Fibroblast of skin of scalp (primary cell): ENCODE results near the gene SPAG6.

Experiments
- DNase-seq: peaks from one replicate; pipeline ENCODE4 v3.0.0-alpha.2; 2013

The SPAG6 gene

DNA sequence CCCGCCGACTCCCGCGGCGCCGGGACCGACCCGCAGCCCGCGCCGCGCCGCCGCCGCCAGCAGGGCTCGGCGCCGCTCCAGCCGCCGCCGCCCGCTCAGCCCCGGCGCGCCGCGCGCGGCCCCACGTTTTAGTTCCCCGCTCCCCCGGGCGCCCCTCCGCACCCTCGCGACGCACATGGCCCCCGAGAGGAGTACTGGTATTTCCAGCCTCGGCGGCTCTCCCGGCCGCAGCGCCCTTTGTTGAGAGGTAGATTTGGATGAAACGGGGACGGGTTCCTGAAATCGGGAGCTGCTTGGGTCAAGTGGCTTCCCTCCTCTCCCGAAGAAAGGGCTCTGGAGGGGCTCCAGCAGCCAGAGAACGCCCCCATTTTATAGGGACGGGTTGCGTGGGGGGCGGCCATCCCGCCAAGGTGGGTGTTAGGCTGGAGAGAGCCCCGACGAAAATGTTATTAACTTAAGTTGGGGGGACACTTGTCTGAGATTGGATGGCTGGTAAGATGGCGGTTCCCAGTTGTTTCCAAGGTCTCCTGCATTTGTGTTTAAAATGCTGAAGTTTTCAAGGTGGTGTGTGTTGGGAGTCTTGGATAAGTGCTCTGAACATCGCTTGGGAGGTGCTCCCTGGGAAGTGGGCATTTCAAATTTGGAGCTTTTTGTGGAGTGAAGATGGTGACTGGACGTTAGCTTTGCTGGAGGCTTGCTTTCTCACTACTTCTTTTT is 23.2 kb upstream of the SPAG6 start:
- no peak for DNase-seq

DNA sequence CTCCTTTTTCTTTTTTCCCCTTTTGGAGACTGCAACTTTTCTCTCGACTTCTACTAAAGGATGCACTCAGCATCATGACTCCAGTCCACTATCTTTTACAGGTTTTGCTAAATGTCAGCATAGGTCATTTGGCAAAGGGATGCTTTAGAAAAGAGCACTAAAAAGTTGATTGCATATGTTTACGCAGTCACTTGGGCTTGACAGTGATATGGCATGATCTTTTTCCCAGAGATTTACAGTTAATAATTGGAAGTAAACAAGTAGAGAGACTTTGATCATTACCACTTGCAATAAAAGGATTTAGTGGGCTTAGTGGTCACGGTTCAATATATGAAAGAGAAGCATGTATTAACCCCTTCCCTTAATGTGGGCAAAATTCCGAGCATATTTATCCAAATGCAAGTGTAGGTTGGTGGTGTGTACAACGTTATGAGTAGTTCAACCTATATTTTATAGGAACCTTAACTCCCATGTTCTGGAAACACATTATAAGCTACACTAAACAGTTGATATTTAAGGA is 22.6 kb upstream of the SPAG6 start:
- no peak for DNase-seq

DNA sequence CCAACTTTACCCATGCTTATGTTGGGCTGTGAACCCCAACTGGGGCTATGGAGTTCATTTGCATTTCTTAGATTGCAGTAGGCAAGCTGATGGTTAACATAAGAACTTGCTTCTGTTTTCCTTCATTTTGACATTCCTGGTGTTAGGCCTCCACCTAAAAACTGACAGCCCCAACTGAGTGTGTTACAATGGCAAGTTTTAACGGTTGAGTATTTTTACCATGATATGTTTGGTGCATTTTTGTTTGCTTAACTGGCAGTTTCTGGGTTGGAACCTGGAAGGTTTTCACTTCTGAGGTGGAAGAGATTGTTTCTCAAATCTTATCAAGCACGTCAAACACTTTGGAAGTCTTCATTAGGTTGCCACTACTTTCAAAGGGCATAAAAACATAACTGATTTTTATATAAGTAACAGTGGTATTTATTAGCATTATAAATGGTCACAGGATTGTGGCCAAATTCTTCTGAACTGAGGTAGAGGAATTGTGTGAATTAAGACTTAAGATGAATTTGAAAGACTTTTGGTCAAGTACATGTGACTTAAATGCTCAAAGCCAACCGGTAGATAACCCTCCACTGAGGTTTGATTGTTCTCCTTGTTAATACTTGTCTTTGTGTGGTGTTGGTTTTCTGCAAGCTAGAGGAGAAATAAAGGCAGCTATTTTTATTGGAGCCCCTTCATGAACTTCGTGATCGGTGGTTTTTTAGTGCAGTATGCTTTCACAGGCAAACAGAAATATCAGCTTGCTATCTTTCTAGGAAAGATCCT is 21.6 kb upstream of the SPAG6 start:
- DNase-seq: no peak

DNA sequence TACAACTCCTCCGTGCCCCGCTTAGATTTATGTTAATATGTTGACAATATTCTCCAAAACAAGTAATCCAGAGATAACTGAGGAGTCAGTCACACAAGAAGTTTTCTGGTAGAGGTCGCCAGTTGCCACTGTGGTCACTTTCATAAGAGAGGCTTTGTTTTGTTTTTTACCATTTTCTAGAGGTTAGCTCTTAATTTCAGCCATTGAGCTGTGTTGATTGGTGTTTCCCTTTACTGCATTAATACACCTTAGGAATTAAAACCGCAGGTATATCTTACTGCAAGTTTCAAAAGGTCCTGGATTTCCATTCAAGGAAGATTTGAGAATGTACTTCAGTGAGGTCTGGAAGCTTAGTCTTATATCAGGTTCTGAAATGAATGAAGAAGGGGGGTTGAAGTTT is 20.9 kb upstream of the SPAG6 start:
- DNase-seq: no peak

DNA sequence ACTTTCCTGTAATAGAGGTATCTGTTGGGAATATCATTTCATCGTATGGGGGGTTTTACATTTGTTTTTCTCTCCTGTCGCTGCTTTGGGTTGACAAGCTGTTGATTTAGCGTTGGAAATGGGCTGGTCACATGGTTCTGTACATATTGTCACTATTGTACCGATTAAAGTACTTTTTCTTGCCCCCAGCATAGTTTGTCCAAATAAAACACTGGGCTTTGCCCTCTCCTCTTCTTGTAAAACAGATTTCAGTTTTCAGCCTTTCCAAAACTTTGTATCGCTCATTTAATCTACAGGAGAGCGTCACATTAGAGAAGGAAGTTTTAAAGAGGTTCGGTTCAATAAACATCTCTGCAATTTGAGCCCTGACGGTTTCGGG is 20.4 kb upstream of the SPAG6 start:
- DNase-seq: no peak

DNA sequence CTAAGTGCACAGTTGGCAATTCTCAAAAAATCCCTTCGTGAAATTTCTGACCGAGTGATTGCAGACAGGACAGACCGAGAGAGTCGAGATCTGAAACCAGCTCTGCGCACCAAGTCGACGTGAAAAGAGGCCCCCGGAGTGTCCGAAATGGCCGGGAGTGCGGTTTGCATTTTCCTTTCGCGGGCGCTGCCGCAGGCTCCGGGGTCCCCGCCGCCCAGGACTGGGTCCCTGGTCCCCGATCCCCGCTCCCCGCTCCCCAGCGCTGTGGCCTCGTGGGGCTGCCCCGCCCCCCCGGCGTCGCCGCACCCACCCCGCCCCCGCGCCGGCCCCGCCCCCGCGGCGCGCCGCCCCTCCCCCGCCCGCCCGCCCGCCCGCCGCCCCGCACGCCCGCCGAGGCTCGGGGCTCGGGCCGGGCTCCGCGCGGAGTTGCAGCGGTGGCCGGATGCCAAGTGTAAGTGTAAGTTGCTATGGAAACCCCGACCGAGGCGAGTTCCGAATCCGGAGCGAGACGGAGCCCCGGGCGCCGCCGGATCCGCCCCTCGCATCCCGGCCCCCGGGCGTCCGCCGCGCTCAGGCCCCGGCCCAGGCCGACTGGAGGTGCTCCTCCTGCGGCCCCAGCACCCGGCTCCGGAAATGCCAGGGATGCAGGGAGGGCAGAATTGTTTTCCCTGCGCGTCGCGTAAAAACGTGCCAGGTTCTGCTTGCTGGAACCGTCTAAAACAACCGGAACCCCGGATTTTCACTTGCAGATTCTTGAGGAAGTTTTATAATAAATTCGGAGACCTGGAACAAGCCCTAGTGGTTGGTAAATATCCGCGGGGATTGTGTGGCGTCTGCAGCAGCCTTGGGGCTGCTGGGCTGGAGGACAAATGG is 19.8 kb upstream of the SPAG6 start:
- peak; percentile 70 for DNase-seq

DNA sequence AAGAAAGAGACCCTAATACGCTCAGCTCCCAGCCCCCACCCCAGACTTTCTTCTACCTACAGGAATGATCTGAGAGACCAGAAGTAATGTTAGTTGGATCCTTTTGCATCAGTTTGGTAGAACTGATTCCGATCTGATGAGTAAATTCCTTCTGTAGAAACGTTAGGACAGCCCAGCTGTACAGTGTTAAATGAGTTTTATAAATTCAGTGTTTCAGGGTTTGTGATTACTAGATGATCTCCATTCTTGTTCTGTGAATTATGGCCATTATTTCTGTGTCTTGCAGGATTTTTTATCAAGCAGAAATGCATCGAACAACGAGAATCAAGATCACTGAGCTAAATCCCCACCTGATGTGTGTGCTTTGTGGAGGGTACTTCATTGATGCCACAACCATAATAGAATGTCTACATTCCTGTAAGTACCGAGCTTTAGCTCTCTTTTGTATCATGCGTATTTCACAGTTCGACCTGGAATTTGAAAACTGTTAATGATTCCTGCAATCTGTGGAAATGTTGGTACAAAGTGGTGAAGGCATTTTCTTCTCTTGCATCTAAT is 19.1 kb upstream of the SPAG6 start:
- no peak for DNase-seq

DNA sequence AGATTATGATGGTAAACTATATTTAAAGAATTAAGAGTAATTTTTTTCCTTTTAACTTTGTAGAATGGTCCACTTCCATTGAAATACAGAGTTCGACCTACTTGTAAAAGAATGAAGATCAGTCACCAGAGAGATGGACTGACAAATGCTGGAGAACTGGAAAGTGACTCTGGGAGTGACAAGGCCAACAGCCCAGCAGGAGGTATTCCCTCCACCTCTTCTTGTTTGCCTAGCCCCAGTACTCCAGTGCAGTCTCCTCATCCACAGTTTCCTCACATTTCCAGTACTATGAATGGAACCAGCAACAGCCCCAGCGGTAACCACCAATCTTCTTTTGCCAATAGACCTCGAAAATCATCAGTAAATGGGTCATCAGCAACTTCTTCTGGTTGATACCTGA is 16.1 kb upstream of the SPAG6 start:
- no peak for DNase-seq

DNA sequence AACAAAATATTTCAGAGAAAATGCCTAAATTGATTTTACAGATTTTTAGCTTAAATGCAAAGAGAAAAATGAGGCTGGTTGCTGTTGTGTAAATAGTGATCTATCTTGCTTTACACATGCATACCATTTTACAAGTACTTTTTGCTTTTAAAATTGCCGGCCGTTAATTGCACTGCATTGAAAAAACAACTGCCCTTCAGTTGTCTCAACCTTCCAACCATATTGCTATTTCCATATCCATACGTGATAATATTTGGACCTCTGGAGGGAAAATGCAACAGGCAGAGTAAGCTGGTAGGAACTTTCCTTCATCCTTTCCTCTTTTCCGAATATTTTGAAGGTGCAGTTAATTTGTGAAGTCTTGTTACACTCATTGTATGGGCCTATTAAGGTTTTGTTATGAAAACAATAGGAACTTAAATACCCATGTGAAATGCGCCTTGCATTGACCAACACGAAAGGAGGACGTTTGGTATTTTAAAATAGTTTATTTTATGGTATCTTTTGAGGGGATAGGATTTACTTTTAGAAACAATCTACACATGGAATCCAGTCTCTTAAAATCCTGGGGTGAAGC is 13.1 kb upstream of the SPAG6 start:
- DNase-seq: no peak

DNA sequence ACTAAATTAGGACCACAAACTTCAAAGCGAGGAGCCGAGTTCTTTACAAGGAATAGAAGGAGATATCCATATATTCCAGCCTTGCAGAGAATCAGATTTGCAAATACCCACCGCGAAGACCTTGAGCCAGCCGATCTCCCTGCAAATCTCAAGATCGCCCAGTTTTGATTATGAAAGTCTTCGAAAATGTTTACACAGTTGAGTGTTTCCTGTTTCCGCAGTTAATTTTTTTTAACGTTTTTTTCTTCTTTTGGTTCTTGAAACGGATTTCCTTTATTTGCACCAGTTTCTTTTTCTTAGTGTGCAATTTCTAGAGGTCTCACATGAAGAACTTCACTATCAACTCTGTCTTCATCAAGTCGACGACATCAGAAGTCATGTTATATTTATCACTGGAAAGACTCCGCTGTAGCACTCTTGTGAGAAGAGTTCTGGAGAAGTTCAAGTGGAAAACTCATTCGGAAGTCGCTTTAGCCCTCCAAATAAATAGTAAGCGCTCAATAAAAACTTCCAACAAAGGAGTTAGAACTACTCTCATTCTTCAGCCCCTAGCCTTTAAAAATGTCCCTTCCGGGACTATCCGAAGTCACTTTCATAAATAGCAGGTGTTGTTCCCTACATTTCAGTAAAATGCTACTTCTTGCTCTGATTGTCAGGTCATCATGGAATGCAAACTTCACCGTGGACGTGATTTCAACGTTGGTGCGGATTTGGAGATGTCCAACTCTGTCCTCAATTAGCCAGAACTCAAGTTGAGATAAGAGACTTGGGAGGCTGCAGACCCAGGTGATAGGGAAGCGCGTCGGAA is 11.9 kb upstream of the SPAG6 start:
- no peak for DNase-seq

DNA sequence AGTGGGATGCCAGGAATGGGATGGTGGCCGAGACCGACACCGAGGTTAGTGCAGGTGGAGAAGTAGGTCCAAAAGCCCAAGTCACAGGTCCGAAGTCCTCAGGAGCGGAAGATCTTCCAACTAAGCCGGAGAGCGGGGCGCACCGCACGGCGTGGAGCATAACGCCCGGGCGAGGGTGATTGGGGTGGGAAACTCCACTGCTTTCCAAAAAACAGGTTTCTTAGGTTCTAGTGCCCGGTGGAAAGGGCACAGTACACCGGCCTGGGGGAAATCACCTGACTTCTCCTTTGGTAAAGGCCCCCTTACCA is 11.4 kb upstream of the SPAG6 start:
- no peak for DNase-seq

DNA sequence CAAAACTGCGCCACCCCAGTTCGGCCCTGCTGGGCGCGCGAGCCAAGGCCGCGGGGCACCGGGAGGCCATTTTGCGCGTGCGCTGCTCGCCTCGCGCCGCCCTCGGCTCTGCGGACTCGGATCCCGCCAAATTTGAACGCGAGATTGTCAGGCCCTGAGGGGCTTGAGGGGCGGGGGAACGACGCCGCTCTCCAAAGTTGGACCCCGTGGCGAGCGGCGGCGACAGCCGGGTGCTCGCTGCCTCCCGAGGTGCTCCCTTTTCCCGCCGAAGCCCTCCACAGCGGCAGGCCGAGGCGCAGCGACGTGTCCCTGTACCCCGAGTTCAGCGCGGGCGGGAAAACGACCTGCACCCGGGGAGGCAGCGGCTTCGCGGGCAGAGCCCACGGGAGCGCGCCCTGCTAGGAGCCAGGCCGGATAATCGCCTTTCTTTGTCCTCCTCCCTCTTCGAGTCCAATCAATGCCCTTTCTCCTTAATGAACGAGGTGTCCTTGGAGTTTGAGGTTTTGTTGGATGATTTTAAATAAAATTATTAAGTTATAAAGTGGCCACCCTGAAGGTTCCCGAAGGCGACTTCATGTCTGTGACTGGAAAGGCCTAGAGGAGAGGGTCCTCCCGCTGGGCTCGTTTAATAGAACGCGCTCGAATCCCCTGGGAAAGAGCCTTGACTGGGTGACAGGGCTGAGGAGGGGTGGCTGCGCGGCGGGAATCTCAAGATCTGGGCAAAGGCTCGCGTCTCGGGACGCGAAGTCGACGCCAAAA is 10.7 kb upstream of the SPAG6 start:
- no peak for DNase-seq

DNA sequence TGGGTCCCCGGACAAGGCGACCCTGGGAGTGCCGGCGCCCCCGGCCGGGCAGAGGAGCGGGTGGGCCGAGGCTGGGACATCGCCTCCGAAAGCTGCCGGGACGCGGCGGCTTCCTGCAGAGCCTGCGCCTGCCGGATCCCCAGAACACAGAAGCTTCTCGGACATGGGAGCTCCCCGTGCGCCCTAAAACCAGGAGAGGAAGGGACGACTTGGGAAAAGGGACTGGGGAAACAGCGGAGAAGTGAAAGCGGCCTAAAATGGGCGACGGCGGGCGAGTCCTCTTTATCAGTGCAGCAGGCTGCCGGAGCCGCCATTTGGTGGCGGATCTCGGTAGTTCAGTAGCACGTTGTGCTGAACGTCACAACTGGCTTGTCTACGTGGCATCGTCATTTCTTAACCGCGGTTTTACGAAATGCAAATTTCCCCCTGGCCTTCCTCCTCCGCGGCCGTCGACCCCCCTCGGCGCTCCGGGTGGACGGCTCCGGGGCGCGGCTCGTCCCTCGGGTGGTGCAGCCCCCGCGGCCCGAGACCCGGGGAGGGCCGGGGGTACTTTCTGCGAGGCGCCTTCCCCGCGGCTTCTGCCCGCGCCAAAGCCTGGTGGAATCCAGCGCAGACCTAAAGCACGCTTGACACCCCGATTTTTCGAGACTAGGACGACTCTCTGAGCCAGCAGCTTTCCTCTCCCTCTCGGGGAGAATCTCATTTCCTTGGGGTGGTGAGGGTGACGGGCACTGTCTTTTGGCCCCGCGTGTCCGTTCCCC is 9.9 kb upstream of the SPAG6 start:
- peak; percentile 63 for DNase-seq

DNA sequence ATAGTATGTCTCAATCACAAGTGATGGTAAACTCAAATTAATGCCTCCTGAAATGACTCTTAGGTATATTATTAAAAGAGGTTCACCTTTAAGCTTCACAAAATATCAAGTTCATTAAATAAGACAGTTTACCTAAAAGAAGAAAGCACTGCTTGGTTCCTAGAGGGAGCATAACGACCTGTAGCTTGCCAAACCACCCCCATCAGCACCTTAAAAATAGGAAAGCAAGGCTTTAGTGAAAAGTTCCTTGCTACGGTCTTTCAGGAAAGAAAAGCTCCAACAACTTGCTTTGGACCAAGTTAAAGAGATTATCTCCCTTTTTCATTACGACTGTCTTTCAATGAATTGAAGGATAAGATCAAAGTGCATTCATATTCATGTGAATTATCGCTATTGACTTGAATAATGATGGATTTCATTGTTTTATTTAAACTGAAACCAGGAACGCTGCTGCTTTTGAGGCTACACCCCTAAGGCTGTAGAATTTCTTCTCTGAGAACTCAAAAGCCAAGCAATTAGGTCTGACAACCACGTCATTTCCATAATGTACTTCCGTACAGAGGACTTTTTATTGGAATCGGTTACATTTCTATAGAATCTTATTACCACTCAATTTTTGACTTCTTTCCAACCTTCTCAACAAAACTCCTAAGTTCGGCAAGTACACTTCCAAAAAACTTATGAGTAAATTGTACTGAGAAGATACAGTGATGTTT is 7.0 kb upstream of the SPAG6 start:
- no peak for DNase-seq

DNA sequence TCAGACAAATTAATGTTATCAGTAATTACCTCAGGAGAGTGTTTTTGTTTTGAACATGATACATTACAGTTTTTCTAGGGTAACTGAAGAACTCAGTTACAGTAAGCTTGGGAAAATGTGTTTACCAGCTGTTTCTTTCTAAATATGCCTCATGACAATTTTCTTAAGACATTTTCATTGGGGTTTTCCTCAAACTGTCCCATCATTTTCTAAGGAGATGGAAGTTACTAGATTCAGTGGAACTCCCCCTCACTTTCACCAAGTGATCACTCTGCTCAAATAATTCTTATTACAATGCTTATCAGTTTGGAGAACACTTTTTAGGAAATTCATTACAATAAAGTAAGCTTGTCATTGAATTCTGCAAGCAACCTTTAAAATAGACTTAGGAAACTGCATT is 6.4 kb upstream of the SPAG6 start:
- no peak for DNase-seq

DNA sequence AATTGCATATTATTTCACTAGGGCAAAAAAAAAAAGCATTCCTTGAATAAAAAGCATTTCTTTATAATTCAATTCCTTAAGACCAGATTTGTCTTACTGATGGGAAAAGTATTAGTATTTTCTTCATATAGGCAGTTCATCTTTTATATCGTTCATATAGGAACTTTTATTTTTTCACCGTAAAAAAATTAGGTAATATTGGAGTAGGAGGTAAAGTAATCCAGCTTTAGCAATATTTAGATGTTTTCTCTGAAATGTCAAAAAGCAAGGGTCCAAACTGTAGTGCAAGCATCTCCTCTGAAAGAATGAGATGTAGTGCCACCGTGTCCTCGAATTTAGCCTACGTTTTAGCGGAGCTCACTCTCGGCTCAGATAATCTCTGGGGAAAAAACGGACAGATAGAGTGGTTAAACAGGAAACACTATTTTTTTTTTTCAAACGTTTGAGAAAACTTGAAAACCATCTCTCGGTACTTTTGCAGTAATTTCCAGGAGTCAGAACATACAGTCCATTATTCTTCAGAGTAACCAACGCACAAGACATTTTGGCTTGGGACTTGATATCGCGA is 5.5 kb upstream of the SPAG6 start:
- no peak for DNase-seq

DNA sequence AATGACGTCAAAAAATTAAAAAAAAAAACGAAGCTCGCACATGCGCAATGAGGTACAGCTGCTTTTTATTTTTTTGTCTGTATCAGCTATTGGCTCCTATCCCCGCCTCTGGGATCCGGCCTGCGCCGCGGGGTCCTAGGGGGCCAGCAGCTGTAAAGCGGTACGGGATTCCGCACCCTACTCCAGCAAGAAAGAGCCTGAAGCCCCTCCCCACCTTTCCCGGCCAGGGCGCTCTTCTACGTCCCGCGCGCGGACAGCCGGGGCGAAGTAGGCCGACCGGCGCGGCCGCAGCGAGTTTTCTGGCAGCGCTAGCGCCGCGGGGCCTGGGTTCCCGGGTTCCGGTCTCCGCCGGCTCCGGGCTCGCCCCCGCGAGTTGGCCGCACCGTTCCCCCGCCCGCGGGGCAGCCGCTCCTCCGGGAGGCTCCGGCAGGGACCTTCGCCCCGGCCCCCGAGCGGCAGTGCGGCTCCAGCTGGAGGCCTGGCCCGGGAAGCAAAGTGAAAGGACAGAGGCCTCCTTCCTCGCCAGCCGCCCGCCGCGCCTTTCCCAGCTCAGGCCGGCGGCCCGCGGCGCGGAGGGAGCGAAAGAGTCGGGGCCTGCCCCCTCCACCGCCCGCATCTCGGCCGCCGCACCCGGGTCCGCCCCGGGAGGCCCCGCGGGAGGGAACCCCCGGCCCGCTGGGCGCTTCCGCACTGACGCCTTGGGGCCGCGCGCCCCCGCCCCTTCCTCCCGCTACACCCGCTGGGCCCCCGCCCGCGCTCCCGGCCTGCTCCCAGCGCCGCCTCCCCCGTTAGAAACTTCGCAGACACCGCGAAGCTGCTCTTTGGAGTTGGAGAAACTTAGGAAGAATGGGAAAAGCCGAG is 4.7 kb upstream of the SPAG6 start:
- peak; percentile 85 for DNase-seq
